ENCODE data around the gene CIP2A.

Gene CIP2A

DNA sequence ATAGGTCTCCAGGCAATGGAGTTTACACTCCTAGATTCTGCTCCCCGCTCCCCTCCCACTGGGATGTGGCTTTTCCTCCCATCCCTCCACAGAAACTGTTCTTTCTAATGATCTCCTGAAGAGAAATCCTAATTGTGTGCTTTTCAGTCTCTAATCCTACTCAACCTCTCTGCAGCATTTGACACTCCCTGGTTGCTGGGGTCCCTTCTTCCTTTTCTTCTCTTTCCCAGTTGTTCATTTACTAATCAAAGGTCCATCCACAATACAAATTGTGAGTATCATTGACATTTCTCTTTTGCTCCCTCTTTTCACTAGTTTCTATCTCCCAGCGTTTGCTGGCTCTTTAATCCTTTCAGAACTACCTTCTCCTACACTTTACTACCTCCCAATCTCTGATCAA, 72.4 kb downstream of the CIP2A start:
- no peak overlapping the region for H3K4me3 ChIP-seq (replicated peaks; ENCODE audit: low read depth, low read length)
- DNase-seq (ENCODE audit: low read depth) = no peak
- TF ChIP-seq, protein P1, sequence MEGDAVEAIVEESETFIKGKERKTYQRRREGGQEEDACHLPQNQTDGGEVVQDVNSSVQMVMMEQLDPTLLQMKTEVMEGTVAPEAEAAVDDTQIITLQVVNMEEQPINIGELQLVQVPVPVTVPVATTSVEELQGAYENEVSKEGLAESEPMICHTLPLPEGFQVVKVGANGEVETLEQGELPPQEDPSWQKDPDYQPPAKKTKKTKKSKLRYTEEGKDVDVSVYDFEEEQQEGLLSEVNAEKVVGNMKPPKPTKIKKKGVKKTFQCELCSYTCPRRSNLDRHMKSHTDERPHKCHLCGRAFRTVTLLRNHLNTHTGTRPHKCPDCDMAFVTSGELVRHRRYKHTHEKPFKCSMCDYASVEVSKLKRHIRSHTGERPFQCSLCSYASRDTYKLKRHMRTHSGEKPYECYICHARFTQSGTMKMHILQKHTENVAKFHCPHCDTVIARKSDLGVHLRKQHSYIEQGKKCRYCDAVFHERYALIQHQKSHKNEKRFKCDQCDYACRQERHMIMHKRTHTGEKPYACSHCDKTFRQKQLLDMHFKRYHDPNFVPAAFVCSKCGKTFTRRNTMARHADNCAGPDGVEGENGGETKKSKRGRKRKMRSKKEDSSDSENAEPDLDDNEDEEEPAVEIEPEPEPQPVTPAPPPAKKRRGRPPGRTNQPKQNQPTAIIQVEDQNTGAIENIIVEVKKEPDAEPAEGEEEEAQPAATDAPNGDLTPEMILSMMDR (IDR thresholded peaks at IDR 0.05; ENCODE audit: low read length, missing control alignments) = no peak

DNA sequence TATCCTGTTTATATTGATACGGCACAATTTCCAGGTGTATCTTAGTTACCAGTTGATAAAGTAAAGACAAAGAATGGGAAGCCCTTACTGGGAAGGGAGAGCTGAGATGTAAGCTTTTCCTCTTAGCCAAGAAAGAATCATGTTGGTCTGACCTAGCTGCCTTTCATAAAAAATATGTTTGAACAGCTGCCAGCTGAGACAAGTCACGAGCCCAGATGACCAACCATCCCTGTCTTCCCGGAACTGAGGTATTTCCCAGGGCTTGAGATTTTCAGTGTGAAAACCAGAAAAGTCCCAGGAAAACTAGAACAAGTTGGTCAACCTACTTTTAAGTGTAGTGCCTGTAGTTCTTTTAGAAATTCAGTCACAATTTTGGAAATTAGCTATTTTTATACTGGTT, 75.3 kb downstream of the CIP2A start:
- peak; percentile 38 for DNase-seq (ENCODE audit: low read depth)
- no peak overlapping the region for H3K4me3 ChIP-seq (replicated peaks; ENCODE audit: low read depth, low read length)
- TF ChIP-seq, protein P1 (IDR thresholded peaks at IDR 0.05; ENCODE audit: low read length, missing control alignments) = no peak

DNA sequence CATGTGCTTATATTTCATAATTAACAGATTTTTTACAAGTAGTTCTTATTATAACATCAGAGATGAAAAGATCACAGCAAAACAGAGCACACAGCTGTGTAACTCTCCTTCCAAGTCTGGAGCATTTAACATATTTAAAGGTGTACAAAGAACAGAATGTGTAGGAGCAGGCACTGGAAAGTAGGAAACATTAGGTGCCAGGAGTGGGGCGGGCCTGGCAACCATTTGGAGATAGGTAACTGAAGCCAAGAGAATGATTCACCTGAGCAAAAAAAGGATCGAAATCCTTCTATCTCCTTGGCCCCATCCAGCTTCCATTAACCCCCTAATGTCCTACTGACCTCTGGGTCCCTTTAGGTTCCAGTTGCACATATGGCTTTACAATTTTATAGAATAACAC, 76.6 kb downstream of the CIP2A start:
- H3K4me3 ChIP-seq (replicated peaks; ENCODE audit: low read depth, low read length) = no peak overlapping the region
- TF ChIP-seq, protein P1 (IDR thresholded peaks at IDR 0.05; ENCODE audit: low read length, missing control alignments) = no peak
- no peak for DNase-seq (ENCODE audit: low read depth)

DNA sequence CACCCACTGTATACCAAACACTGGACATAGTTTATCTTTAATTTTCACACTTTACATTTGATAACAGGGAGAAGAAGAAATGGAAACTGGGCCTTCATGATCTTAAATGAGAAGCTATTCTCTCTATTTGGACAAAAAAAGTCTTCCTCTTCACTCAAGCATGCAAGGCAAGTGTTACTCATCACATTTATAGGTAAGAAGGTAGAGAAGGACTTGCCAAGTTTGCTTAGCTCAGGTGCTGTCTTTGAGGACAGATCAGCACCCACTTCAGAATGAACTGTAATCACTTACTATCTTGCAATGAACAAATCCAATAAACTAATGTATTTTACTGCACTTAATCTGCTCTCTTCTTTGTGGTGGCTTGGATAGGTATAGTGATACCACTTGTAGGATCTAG, 77.7 kb downstream of the CIP2A start:
- no peak for DNase-seq (ENCODE audit: low read depth)
- TF ChIP-seq, protein P1 (IDR thresholded peaks at IDR 0.05; ENCODE audit: low read length, missing control alignments) = no peak
- H3K4me3 ChIP-seq (replicated peaks; ENCODE audit: low read depth, low read length) = no peak overlapping the region

DNA sequence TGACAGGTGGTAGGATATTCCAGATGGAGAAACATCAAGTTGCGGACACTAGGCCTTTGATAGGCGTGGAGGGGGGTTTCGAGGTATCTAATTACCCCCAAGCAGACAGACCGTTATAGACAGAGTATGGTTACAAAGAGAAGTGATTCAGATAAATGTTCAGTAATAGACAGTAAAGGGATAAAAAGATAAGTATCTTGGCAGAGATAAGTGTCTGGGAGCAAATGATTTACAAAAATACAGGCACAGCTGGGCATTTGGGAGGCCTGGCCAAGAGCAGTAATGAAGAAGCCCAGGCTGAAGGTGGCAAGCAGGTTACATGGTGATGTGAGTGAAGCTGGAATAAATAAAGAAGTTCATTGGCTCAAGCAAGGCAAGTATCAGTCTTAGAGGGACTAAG, 78.2 kb downstream of the CIP2A start:
- TF ChIP-seq, protein P1 (IDR thresholded peaks at IDR 0.05; ENCODE audit: low read length, missing control alignments) = no peak
- H3K4me3 ChIP-seq (replicated peaks; ENCODE audit: low read depth, low read length) = no peak overlapping the region
- DNase-seq (ENCODE audit: low read depth) = no peak

DNA sequence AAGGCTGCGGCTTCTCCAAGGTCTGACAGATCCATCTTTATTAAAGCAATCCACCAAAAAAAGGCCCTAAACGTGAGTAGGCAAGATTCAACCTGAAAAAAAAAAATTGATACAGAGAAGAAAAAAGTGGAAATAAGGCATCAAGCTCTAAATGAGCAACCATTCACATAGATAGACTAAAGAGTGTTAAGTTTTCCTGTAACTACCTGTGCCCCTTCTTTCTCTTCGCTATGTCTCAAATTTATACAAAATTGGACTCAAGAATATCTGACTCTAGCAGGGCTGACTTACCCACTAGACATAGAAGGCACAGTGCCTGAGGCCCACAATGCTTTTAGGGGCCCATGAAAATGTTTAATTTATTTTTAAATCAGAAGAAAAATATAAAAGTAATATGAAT, 78.7 kb downstream of the CIP2A start, which contains the start of gene MYH15:
Gene MYH15 (minus strand): TSS at position 101 of the 400 bp plus-strand sequence. CDS start 66 bp downstream, at position 35.
- DNase-seq (ENCODE audit: low read depth) = no peak
- TF ChIP-seq, protein P1 (IDR thresholded peaks at IDR 0.05; ENCODE audit: low read length, missing control alignments) = no peak
- no peak within 1 kb of the TSS for H3K4me3 ChIP-seq (replicated peaks; ENCODE audit: low read depth, low read length)

DNA sequence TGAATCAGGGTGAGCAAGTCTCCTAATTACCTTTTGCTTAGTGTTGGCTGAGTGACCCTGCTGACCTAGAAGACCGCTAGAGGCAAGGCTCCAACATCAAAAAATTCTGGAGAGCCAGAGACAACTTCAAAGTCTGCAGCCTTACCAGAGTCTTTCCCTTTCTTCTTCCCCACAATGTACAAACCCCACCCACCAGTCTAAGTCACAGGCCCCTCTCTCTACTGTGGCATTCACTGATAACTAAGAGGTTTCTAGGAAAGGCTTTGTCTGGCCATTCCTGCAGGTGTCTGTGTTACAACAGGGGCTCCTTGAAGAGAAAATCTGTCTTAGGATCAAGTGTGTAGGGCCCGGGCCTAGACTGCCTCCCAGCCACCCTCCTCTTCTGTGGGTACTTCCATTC, 79.4 kb downstream of the CIP2A start:
- DNase-seq (ENCODE audit: low read depth) = no peak
- no peak overlapping the region for H3K4me3 ChIP-seq (replicated peaks; ENCODE audit: low read depth, low read length)
- TF ChIP-seq, protein P1 (IDR thresholded peaks at IDR 0.05; ENCODE audit: low read length, missing control alignments) = no peak
